ENCODE data around the gene DCN.

DNA sequence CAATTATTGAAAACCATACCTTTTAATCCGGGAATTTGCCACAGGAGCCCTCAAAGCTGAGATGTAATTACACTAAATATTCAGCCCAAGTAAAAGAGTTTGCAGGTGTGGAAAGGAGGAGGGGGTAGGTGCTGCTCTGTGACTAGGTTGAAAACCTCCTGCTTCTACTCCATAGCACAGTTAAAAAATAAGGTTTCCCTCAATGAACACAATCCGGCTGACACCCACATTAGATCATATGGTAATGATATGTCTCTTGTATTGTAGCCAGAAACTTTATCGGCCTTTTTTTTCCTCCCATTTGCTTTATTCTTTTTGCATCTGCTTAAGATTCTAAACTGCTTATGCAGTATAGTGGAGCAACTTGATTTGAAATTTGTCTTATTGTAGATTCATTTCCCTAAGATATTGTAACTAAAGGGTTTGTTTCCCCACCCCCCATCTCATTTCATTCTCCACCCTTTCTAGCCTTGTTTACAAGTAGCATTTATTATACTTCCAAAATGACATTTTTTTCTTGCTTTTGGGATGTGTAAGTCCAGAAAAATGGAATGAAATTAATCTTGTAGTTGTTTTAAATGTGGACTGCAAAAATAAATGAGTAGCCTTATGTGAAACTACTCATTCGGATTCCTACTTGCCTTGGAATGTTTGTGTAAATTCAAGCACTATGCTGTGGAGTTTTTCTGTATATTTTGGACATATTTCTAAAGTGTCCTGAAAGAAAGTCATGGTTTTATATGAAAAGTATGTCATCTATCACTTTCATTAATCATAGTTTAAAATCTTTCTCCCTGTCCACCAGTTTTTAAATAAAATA lies at the start of gene DCN:
- TF ChIP-seq SIN3A (IDR thresholded peaks at IDR 0.05; ENCODE audit: borderline replicate concordance, insufficient read depth, low read length) = no peak
- TF ChIP-seq POLR2AphosphoS5 (IDR thresholded peaks at IDR 0.05; ENCODE audit: low read depth, low read length) = no peak
- TF ChIP-seq, protein P1, sequence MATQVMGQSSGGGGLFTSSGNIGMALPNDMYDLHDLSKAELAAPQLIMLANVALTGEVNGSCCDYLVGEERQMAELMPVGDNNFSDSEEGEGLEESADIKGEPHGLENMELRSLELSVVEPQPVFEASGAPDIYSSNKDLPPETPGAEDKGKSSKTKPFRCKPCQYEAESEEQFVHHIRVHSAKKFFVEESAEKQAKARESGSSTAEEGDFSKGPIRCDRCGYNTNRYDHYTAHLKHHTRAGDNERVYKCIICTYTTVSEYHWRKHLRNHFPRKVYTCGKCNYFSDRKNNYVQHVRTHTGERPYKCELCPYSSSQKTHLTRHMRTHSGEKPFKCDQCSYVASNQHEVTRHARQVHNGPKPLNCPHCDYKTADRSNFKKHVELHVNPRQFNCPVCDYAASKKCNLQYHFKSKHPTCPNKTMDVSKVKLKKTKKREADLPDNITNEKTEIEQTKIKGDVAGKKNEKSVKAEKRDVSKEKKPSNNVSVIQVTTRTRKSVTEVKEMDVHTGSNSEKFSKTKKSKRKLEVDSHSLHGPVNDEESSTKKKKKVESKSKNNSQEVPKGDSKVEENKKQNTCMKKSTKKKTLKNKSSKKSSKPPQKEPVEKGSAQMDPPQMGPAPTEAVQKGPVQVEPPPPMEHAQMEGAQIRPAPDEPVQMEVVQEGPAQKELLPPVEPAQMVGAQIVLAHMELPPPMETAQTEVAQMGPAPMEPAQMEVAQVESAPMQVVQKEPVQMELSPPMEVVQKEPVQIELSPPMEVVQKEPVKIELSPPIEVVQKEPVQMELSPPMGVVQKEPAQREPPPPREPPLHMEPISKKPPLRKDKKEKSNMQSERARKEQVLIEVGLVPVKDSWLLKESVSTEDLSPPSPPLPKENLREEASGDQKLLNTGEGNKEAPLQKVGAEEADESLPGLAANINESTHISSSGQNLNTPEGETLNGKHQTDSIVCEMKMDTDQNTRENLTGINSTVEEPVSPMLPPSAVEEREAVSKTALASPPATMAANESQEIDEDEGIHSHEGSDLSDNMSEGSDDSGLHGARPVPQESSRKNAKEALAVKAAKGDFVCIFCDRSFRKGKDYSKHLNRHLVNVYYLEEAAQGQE (IDR thresholded peaks at IDR 0.05; ENCODE audit: insufficient read depth in 1 of 2, low read depth in 2 of 2, low read length in 2 of 2) = no peak
